ENCODE data around the gene DPYSL5. TPM values are rescaled to one million over a fixed set of nuclear protein-coding genes. Genes with fewer than 3 reads are reported as not detected.
"Not testable (repeated sequence)": the region's sequence is repeated elsewhere in the genome, so short reads cannot be mapped to it uniquely, and the experiment has no call there.

Gene DPYSL5
- total RNA-seq, 2 donors from 2014 or later: not detected

DNA sequence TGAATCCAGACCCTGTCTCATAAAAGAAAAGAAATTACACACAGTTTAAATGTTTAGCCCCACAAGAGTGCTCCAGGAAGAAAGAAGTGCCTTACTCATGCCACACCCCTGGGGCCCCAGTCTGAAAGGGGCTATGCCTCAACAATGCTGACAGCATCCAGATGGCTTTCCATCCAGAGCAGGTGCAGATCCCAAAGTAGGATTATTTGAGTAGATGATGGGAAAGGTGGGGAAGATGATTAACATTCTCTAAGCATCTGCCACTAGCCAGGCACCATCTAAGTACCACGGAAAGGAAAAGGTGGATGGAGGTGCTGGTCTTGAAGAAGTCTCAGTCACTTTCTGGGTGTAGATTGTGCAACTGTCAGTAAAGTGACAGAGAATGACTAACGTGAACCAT lies 16.3 kb downstream of the DPYSL5 start:
- no peak for ATAC-seq
- intact Hi-C loops (cut with DNase I): no loop called here
- no peak for DNase-seq

DNA sequence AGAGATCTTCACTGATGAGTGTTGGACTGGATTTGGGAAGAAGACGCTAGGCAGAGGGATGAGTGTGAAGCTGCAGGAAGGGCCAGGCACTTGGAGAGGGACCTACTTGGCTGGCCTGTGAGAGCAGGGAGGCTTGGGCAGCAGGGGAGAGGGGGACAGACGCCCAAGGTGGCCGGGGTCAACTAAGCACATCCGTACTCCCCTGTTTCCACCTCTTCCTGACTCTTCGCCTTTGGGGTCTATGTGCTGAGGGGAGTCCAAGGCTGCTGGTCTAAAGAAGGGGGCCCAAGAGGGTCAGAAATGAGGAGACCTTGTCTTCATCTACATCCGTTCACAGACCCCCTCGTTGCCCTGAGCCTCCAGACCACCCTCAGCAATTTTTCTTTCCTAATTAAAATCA lies 16.7 kb downstream of the DPYSL5 start:
- intact Hi-C loops (cut with DNase I): no loop called here
- DNase-seq (no peak), ATAC-seq (no peak)

DNA sequence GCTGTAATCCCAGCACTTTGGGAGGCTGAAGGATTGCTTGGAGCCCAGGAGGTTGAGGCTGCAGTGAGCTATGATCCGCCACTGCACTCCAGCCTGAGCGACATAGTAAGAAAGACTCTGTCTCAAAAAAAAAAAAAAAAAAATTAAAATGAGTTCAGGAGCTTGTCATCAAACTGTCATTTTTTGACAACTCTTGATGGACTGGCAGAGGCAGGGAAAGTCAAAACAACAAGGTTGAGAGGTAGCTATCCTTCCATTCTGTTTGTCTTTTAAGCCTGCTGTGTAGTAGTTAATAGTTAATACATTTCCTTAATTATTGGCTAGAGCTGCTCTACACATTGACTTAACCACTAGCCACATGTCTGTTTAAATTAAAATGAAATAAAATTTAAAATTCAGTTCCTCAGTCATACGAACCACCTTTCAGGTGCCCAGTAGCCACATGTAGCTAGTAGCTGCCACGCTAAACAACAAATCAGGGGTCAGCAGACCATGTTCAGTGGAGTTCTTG lies 22.7 kb downstream of the DPYSL5 start:
- no peak for DNase-seq
- intact Hi-C loops (cut with DNase I): no loop called here
- no peak for ATAC-seq

DNA sequence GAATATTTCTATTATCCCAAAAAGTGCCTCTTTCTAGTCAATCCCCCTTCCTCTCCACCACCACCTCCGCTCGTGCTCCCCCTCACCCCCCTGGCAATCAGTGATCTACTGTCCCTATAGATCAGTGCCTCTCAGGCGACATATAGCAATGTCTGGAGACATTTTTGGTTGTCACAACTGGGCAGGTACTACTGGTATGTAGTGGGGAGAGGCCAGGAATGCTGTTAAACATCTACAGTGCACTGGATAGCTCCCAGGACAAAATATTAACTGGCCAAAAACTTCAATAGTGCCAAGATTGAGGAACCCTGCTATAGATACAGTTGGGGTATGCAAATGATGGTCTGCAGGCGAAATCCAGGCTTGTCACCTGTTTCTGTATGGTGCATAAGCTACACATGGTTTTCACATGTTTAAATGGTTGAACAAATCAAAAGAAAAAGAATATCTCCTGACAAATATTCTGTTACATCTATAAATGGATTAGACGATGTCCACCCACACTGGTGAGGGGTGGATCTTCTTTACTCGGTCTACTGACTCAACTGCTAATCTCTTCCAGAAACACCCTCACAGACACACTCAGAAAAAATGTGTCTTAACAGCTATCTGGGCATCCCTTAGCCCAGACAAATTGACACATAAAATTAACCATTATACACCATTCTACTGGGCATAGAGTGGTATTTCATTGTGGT lies 25.5 kb downstream of the DPYSL5 start:
- intact Hi-C loops (cut with DNase I): no loop called here
- DNase-seq (no peak), ATAC-seq (no peak)

DNA sequence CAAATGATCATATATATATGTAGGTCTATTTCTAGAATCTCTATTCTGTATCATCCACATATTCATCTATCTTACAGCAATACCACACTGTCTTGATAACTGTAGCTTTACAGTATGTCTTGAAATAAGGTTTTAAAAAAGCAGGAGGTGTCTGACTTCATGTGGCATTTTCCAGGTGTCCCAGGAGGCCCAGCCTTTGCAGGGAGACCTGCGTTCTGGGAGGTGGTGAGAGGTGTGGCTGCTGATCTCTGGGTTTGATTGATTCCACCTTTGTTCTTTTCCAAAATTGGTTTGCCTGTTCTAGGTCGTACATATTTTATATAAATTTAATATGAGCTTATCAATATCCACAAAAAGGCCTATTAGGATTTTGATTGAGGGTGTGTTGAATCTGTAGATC lies 26.6 kb downstream of the DPYSL5 start:
- intact Hi-C loops (cut with DNase I): no loop called here
- no peak for ATAC-seq

DNA sequence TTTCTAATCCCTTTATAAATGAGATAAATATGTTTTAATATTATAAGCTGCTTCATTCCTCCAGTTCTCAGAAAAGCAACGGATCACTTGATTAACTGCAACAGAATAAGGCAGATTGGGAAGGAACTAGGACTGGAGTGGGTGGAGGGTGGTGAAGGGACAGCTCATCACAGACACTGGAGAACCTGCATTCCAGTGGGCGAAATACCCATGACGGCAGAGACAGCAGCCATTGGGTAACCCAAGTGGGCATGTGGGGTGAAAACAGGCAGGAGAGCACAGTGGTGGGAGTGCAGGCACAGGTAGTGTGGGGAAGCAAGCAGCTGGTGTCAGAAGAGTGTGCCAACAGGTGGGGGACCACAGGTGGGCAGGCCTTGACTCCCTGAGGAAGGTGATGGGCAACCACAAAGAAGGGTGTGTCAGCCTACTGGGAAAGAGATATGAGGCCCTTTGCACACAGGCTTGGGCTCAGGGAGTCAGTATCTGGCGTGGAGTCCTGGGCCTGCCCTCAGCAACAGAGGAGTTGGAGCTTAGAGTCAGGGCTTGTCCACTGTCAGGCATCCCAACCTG lies 27.2 kb downstream of the DPYSL5 start:
- intact Hi-C loops (cut with DNase I): no loop called here
- DNase-seq (no peak), ATAC-seq (no peak)

More for the DNA sequence above, 26.6 kb downstream of the DPYSL5 start:
- no peak for DNase-seq

DNA sequence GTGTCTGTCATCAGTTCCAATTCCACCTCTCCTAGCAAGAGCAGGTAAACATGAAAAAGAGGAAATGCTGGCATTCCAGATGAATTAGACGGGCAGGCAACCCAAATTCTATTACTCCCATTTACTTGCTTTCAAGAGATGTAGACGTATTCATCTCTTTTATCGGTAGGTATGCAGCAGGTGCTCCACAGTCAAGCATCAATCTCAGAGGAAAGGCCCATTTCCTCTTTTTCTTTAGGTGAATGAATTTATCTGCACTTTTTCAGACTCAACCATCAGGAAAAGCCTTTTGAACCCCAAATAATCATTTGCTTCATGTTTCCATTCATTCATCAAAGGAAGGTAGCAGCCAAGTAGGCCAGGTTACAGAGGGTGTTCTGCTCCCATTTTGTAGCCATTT lies 27.9 kb downstream of the DPYSL5 start:
- no peak for ATAC-seq
- intact Hi-C loops (cut with DNase I): no loop called here
- no peak for DNase-seq

DNA sequence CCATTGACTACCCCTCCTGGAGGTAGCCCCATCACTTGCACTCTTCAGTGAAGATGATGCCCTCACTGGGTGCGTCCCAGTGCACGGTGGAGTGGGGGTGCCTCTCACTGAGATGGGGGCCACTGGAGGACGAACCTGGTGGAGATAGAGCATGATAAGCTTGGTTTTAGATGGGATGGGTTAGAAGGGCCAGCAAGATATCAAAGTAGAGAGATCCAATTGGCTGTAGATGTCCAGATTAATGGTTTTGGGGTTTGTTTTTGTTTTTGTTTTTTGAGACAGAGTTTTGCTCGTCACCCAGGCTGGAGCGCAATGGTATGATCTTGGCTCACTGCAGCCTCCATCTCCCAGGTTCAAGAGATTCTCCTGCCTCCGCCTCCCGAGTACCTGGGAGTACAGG lies 28.3 kb downstream of the DPYSL5 start:
- intact Hi-C loops (cut with DNase I): no loop called here
- ATAC-seq (no peak), DNase-seq (no peak)

DNA sequence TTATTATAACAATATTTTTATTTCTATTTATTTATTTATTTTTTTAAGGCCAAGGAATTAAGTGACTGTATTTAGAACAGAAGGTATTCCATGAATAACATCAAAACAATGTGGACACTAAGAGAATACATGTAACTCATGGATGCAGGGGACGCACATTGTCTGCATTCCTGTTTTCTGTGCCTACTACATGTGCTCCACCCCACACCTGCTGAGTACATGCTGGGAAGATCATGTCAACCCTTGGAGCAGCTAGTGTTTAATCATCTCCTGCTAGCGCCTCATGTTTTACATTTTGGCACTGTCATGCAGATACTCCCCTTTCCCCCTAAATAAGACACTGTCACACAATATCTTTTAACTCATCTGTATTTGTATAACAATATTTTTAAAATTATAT lies 29.3 kb downstream of the DPYSL5 start:
- no peak for ATAC-seq
- intact Hi-C loops (cut with DNase I): no loop called here
- no peak for DNase-seq

DNA sequence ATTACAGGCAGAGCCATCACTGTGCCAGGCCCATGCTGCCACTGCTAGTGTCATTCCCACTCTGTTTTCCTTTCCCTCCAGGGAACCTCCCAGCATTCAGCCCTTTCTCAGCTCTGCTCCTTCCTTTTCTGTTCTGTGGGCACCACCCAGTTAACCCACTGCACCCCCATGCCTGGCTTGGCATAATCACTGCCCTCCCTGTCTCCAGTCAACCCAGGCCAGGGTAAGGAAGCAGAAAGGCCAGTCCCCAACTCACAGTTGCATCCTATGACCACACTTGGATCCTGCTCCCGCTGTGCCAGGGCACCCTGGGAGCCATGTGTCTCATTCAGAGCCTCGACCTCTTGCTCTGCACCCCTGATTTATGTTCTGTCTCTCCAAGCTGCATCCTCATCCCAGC lies 32.2 kb downstream of the DPYSL5 start:
- no peak for DNase-seq
- ATAC-seq: no peak
- intact Hi-C loops (cut with DNase I): no loop called here

DNA sequence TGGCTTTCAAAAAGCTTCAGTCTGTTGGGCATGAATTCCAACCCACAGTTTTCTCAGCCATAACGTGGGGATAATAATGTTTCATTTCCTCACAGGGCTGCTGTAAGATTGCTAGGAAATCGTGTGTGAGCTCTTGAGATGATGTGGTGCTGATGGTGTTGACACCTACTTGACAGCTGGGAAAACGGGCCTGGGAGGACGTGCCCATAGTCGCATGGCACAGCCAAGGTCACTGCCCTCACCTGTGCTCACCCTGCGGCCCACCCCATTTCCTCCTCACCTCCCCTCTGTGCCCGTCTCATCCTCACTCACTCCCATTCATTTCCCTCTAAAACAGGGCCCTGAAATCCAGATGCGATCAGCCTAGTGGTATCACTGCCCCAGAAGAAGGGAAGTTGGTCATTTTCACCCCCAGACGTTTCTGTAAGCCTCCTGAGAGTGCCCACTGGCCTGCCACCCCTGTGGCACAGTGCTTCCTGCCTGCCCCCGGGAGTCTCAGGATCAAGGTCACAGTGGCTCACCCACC lies 33.0 kb downstream of the DPYSL5 start:
- ATAC-seq (no peak), DNase-seq (no peak)
- intact Hi-C loops (cut with DNase I): no loop called here

DNA sequence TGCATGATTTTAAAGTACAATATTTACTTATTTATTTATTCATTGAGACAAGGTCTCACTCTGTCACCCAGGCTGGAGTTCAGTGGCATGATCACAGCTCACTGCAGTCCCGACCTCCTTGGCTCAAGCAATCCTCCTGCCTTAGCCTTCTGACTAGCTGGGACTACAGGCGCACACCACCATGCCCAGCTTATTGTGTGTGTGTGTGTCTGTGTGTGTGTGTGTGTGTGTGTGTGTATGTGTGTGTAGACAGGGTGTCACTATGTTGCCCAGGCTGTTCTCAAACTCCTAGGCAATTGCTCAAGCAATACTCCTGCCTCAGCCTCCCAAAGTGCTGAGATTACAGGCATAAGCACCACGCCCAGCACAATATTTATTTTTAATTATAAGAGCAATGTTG lies 34.3 kb downstream of the DPYSL5 start:
- intact Hi-C loops (cut with DNase I); DNase-seq; ATAC-seq: not testable (repeated sequence)

DNA sequence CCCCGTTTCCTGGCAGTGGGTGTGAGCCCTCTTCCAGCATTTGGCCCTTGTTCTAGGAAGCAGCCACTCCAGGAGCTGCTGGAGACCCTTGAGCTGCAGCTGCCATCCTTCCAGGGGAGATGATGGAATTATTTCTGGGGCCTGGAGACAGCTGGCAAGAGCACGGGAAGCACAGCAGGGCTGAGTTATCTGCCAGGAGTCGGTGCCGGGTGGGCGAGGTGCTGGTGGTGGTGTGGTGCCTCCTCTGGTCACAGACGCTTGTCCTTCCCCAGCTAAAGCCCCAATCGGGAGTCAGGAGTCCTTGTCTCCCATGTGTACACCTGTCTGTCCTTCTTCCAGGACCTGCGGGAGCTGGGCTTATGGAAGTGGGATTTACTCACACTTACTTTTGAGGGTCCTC lies 36.0 kb downstream of the DPYSL5 start:
- intact Hi-C loops (cut with DNase I): no loop called here
- ATAC-seq (no peak), DNase-seq (no peak)

DNA sequence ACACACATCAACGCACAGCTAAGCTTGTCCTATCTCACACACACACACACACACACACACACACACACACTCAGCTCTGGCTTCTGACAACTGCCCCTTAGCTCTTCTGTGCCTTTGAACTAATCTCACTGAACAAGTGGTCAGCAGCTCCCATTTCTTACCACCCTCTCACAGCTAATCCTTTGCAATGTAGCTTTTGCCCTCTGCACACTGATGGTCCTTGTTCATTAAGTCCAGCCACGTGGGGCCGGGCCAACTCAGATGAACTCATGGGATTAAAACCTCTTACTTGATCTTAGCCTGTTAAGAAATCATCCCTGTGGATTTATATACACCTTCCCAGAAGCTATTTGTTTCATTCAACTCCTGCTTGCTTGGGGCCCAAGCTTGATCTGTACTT lies 36.6 kb downstream of the DPYSL5 start:
- DNase-seq (no peak), ATAC-seq (no peak)
- intact Hi-C loops (cut with DNase I): no loop called here

DNA sequence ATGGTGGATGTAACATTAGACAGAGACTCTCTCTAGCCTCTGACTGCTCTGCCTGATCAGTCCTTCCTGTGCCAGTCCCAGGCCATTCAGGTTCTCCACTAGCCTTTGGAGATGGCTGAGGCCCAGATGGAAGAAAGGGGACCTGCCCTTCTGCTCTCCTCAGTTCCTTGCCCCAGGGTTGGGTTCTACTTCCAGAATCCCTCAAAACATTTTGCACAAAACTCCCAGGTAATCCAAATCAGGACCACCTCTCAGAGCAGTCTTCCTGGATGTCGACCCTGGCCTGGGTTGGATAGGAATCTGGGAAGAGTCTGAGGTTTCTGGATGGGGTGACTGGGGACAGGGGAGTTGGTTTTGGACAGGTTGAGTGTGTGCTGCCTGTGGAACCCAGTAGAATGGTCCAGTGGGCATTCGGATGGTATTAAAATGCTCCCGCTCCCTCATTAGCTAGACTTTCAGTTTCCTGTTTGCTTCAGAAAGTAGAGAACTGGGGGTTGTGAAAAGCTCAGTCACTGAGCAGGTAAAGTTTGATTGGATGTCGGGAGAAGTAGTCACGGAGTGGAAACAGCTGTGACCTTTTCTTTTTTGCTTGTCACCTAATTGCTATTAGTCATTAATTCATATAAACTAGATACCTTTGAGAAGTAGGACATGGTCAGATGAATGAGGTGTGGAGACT lies 37.9 kb downstream of the DPYSL5 start:
- intact Hi-C loops (cut with DNase I): no loop called here
- DNase-seq: no peak
- no peak for ATAC-seq

DNA sequence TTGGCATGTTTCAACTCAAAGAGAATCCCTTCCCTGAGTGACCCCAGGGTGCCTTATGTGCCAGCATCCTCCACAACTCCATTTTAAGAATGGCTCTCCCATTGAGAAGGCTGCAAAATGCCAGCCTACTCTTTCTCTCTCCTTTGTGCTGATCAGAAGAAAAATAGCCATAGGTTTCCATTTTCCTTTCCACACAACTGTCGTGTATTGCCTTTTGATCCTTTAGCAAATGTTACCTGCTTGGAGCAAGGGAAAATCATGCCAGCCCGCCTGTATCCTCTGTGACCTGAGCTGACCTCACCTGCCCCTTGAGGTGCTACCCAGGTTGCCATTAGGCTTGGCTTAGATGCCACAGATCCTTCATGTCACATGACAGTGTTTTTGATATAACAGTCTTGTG lies 38.8 kb downstream of the DPYSL5 start:
- no peak for ATAC-seq
- intact Hi-C loops (cut with DNase I): no loop called here
- DNase-seq: no peak

DNA sequence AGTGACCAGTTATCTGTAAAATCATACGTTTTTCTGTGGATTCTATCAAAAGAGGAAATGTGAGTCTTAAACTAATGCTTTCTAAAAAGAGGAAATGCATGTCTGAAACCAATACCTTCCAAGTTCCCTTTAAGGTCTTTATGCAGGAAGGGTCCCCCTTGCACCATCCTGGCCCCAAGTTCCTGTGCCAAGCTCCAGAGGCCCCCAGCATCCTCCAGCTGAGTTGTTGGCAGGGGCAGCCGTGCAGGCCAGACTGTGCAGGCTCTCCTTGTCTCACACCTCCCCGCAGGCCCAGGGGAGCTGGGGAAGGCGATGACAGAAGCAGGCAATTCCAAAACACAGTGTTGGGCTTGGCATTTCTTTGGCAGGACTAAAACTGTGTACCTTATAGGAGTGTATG lies 39.2 kb downstream of the DPYSL5 start:
- ATAC-seq (peak; percentile 52 to 78), DNase-seq (no peak)
- intact Hi-C loops (cut with DNase I): no loop called here

DNA sequence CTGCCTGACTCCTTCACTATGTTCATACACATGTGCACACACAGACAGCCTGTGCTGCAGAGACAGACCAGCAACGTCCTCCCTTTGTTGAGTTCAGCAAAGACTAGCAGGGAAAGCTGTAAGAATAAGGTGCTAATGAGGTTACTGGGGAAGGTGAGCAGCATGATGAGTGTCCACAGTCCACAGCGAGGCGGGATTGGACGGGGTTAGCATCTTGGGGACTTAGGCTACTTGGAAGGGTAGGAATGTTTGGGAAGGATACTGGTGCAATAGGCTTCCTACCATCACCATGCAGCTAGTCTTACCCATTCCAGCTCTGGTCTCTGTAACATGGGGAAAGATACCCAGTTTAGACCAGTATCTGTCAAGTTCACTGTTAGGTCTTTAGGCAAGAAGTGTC lies 41.9 kb downstream of the DPYSL5 start:
- no peak for ATAC-seq
- intact Hi-C loops (cut with DNase I): no loop called here
- no peak for DNase-seq

DNA sequence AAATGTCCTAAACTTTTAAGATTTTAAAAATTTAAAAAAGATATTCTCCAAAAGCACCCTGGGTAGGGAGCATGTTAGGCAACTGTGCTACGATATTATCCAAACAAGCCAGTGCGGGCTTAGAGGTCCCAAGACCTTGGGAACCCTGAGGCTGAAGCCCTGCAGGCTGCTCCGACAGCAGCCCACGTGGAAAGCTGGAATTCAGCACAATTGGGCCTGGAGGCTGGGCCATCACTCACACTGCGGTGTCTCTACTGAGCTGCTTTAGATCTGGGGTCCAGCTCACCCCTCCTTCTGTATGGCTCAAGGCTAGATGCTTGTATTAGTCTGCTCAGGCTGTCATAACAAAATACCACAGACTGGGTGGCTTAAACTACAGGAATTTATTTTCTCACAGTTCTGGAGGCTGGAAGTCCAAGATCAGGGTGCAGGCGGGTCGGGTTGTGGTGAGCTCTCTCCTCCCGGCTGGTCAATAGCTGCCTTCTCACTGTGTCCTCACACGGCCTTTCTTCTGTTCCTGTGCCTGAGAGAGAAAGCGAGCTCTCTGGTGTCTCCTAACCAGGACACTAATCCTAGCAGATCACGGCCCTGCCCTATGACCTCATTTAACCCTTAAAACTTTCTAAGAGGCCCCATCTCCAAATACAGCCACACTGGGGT lies 42.5 kb downstream of the DPYSL5 start:
- DNase-seq (no peak), ATAC-seq (no peak)
- intact Hi-C loops (cut with DNase I): no loop called here

DNA sequence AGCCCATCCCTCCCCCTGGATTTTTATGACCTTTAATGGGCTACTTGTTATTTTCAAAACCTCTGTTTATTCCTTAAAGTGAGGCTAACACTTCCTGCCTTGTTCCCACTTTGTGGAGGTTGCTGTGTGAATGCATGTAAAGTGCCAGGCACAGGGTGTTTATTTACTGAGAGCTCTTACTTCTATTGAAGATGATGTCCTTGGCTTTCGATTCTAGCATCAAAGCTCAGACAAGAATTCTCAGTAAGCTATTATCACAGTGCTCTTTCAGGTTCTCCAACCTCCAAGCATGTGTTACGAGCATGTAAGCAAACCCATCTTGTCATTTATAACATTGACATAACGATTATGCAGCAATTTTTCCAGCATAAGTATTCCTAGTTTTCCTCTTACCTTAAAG lies 44.2 kb downstream of the DPYSL5 start:
- ATAC-seq (no peak), DNase-seq (no peak)
- intact Hi-C loops (cut with DNase I): no loop called here
